Endothelial cell of umbilical vein (primary cell): Measurements from ENCODE around the gene LAP3.

Experiments
- CTCF ChIP-seq, 2 donors: IDR thresholded peaks; 1 replicate in 1 of 2; 2 replicates in 1 of 2; pipeline ENCODE4 v1.5.1; 2011; ENCODE audit warnings: low read length in 2 of 2, mild to moderate bottlenecking in 2 of 2, moderate library complexity in 2 of 2, control low read depth in 1 of 2, inconsistent platforms in 1 of 2, low read depth in 1 of 2; ENCODE audit not compliant: insufficient read depth in 1 of 2; ENCODE audit errors: extremely low read depth in 1 of 2
- EZH2 ChIP-seq: IDR thresholded peaks from 2 replicates; pipeline ENCODE4 v1.6.1; 2012; ENCODE audit warnings: borderline replicate concordance, low read depth, mild to moderate bottlenecking, moderate library complexity, low read length, inconsistent platforms; ENCODE audit not compliant: severe bottlenecking
- GATA2 ChIP-seq: IDR thresholded peaks from 2 replicates; pipeline ENCODE4 v1.7.0; 2011; ENCODE audit warnings: low read depth, mild to moderate bottlenecking, moderate library complexity, mixed read lengths, low read length; ENCODE audit not compliant: insufficient read length, insufficient read depth
- MAX ChIP-seq: IDR thresholded peaks from 2 replicates; pipeline ENCODE4 v1.6.1; 2011; ENCODE audit not compliant: insufficient read depth, insufficient read length
- MYC ChIP-seq: IDR thresholded peaks from one replicate; pipeline ENCODE4 v1.6.1; 2011; ENCODE audit warnings: mild to moderate bottlenecking, low read depth, low read length
- POLR2A ChIP-seq: IDR thresholded peaks from 2 replicates; pipeline ENCODE4 v1.6.1; 2012; ENCODE audit warnings: low read depth, mild to moderate bottlenecking, control low read depth, low read length
- POLR2AphosphoS5 ChIP-seq: IDR thresholded peaks from 2 replicates; pipeline ENCODE4 v1.6.1; 2012; ENCODE audit warnings: low read depth, mild to moderate bottlenecking, control low read depth, low read length, moderate library complexity; ENCODE audit not compliant: insufficient read depth

GRCh38 chr4:17534705-17535104 is 42.3 kb upstream of the LAP3 start:
- TF ChIP-seq CTCF (IDR thresholded peaks at IDR 0.05; ENCODE audit: extremely low read depth in 1 of 2, insufficient read depth in 1 of 2, low read depth in 1 of 2, low read length in 2 of 2), result no peak
- no peak for TF ChIP-seq POLR2AphosphoS5
- no peak for TF ChIP-seq POLR2A
- TF ChIP-seq EZH2, result no peak
- no peak for TF ChIP-seq MAX
- no peak for TF ChIP-seq MYC
- no peak for TF ChIP-seq GATA2
